ENCODE measurements around the gene S100A14.
A peak's percentile ranks its signal among the peaks of the same experiment; 100 is the strongest.
"Not testable (repeated sequence)": the region's sequence is repeated elsewhere in the genome, so short reads cannot be mapped to it uniquely, and the experiment has no call there.

Gene S100A14

DNA sequence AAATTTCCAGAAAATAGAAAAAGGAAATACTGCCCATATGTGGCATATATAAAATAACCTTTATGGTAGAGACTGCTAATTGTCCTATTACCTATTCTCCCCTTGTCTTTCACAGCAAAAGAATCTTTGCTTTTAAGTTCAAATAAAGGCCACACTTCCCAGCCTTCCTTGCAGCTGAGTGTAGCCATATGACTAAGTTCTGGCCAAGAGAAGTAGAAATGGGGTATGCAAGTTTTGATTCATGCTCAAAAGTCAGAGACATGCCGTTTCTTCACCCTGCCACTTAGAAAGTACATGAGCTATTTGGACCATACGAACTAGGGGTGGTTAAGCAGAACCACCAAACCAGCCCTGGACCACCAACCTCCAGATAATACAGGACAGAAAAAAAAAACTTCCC is 32.1 kb downstream of the S100A14 start:
- no peak for DNase-seq

DNA sequence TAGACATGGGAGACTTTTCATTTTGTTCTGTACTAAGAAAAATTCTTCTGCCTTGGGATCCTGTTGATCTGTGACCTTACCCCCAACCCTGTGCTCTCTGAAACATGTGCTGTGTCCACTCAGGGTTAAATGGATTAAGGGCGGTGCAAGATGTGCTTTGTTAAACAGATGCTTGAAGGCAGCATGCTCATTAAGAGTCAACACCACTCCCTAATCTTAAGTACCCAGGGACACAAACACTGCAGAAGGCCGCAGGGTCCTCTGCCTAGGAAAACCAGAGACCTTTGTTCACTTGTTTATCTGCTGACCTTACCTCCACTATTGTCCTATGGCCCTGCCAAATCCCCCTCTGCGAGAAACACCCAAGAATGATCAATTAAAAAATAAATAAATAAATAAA is 32.6 kb downstream of the S100A14 start:
- DNase-seq: not testable (repeated sequence)

DNA sequence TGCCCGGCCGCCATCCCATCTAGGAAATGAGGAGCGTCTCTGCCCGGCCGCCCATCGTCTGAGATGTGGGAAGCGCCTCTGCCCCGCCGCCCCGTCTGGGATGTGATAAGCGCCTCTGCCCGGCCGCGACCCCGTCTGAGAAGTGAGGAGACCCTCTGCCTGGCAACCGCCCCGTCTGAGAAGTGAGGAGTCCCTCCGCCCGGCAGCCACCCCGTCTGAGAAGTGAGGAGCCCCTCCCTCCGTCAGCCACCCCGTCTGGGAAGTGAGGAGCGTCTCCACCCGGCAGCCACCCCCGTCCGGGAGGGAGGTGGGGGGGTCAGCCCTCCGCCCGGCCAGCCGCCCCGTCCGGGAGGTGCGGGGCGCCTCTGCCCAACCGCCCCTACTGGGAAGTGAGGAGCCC is 33.3 kb downstream of the S100A14 start:
- DNase-seq: not testable (repeated sequence)

DNA sequence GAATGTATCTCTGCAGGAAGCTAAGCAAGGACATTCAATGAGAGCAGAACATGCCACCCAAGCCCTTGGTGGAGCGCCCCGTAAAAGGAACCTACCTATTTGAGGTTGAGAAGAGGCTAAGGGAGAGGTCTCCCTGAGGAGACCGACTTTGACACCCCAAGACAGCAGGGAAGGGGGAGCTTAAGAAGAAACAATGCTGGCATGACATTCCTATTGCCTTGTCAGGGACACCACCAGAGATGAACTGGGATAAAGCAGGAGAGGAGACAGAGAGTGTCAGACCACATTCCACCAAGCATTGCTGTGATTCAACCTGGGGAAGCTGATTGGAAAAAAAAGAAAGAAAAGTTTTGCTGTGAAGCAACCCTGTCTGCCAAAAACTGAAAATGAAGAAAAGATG is 37.2 kb downstream of the S100A14 start:
- DNase-seq: no peak

DNA sequence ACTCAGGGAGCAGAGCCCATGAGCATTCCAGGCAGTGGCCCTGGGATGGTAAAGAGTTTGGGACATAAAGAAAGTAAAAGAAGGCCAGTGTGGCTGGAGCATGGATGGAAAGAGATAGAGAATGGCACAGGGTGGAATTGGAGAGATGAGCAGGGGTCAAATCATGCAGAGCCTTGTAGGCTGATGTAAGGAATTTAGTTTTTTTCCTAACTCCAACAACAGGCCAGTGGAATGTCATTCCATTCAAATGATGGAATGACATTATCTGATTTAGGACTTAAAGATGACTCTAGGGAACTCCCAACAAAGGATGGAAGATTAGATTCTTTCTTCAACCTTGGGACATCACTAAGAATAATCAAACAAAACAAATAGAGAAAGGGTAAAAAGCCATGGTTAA is 37.6 kb downstream of the S100A14 start:
- no peak for DNase-seq

DNA sequence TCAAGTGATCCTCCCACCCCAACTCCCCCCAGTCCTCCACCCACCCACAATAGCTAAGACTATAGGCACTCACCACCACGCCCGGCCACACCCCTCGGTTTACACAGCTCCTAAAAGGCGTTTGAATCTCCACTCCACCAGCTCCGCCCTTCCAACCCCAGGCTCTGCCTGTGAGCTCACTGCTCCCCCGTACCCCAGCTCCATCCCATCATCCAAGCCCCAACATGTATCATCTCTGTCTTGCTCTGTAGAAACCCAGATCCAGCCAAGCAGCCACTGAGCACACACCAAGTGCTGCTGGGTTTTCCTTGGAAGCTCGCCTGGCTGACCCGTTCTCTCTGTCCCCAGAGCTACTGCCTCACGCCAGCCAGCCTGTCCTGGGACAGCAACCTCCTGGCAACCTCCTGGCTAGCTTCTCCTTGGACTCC is 38.5 kb downstream of the S100A14 start:
- DNase-seq: no peak

DNA sequence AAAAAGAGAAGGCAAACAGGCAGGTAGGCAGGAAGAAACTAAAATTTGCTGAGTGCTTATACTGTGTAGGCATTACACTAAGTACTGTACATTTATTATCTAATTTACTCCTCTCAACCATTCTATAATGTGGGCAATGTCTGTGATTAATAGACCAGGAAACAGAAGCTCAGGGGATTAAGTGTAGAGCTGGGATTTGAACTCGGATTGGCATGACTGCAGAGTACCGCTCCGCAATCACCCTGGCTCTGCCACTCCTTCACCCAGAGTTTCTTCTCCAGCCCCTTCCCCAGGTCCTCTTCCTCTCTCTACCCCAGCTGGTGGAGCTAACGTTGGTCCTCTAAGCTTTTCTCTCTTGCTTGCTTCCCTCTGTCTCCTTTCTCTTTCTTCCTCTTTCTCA is 39.0 kb downstream of the S100A14 start:
- no peak for DNase-seq

DNA sequence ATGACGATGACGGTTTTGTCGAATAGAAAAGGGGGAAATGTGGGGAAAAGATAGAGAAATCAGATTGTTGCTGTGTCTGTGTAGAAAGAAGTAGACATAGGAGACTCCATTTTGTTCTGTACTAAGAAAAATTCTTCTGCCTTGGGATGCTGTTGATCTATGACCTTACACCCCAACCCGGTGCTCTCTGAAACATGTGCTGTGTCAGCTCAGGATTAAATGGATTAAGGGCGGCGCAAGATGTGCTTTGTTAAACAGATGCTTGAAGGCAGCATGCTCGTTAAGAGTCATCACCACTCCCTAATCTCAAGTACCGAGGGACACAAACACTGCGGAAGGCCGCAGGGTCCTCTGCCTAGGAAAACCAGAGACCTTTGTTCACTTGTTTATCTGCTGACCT is 40.6 kb downstream of the S100A14 start:
- DNase-seq: not testable (repeated sequence)

DNA sequence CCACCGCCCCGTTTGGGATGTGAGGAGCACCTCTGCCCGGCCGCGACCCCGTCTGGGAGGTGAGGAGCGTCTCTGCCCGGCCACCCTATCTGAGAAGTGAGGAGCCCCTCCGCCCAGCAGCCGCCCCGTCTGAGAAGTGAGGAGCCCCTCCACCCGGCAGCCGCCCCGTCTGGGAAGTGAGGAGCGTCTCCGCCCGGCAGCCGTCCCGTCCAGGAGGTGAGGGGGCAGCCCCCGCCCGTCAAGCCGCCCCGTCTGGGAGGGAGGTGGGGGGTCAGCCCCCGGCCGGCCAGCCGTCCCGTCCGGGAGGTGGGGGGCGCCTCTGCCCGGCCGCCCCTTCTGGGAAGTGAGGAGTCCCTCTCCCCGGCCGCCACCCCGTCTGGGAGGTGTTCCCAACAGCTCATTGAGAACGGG is 41.0 kb downstream of the S100A14 start:
- not testable (repeated sequence) for DNase-seq

DNA sequence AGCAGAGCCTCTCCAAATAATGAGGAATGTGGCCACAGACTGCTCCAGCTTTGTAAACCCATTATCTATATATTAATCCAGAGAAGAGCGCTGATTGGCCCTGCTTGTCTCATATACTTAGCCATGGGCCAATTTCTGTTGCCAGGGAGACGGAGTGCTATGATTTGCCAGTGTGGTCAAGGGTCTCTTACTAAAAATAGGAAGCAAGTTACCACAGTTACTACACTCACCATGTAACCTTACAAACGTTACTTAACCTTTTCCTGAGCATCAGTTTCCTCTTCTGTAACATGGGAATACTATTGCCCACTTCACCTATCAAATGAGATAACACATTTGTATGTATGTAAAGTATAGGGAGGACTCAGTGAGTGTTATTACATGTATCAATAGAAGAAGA is 42.8 kb downstream of the S100A14 start:
- DNase-seq: no peak

DNA sequence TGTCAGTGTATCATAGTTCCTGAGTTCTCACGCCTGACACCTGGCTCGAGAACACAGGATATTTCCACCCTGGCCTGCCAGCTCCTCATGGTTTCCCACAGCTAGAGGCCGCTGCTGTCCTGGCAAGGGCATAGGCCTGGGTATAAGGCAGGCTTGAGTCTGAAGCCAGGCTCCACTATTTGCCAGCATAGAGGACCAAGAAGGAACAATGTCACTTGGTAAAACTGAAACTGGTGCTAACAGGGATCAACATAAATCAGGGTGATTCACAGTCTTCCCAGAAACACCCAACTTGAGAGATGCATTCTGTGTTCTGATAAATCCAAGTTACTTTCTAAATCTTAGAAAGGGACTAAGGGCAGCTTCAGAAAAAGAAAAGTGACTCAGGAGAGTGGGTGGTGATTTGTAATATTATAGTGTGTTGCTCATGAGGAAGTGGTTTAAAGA is 43.5 kb downstream of the S100A14 start:
- DNase-seq: peak; percentile 52

DNA sequence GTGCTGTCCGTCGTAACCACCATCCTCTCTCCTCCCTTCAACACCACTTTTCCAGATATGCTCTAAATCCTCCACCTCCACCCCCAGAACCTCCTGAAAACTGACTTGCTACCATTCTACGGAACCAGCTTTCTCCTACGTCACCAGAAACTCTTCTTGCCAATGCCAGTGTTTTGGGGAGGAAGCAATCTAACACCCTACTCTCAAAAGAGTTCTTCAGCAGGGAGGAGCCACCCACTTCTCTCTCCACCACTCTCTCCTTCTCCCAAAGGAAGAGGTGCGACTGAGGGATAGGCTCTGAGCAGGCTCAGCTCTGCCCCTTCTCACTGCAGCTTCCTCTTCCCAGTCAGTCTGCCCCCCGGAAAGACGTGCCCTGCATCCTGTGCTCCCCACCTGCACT is 44.4 kb downstream of the S100A14 start:
- DNase-seq: no peak

DNA sequence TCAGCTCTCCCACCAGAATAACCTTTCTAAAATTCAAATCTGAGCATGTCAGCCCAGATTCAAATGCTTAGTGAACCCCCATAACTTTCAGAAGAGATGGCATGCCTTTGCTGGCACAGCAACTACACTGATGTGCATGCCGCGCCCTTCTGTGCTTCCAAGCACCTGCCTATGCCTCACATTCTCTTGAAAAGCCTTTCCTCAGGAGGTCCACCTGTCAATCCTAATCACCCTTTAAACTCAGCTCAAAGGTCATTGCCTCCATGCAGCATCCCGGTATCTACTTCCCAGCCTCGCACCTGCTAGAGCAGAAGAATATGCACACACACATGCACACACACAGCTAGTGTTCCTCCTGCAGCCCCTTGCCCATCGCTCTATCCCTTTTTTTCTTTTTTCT is 45.3 kb downstream of the S100A14 start:
- no peak for DNase-seq

DNA sequence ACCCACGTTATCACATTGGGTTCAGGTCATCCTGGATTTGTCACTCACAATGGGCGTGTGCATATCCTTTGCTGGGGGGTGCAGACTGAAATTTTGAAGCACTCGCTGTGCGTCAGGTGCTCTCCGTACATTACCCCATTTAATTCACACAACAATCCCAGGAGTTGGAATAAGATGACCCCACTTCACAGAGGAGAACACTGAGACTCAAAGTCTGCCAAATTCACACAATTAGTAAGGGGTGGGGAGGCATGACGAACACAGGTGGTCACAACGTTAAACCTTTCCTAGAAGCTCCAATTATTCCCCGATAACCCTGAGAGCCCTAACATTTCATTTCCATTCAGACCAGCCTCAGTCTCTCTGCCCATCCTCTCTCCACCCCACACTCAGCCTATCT is 46.7 kb downstream of the S100A14 start:
- no peak for DNase-seq

DNA sequence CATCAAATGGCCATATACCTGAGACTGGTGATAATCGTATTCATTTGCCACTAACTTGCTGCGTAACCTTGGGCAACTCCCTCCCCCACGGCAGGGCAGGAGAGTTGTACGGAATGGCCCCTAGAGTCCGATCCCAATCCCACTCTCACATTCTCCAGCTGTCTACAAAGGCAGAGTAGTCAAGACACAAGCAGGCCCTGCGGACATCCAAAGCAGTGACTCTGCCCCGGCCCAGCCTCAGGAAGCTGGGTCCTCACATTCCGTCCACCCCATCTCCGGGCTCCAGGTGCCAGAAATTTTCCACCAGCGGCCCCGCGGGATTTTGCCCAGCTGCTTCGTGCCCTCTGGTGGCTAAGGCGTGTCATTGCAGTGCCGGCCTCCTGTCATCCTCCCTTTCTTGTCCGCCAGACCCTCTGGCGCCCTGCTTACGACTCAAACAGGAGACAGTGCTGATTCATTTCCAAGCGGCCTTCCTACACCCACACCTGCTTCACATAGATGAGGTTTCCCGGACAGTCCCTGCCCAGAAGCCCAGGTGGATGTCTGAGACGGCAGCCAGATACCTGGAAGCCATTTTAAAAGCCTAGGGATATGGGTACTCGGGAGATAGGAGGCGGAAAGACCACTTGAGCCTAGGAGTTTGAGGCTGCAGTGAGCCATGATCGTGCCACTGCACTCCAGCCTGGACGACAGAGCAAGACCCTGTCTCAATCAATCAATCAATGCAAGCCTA is 47.6 kb downstream of the S100A14 start:
- peak; percentile 76 for DNase-seq

DNA sequence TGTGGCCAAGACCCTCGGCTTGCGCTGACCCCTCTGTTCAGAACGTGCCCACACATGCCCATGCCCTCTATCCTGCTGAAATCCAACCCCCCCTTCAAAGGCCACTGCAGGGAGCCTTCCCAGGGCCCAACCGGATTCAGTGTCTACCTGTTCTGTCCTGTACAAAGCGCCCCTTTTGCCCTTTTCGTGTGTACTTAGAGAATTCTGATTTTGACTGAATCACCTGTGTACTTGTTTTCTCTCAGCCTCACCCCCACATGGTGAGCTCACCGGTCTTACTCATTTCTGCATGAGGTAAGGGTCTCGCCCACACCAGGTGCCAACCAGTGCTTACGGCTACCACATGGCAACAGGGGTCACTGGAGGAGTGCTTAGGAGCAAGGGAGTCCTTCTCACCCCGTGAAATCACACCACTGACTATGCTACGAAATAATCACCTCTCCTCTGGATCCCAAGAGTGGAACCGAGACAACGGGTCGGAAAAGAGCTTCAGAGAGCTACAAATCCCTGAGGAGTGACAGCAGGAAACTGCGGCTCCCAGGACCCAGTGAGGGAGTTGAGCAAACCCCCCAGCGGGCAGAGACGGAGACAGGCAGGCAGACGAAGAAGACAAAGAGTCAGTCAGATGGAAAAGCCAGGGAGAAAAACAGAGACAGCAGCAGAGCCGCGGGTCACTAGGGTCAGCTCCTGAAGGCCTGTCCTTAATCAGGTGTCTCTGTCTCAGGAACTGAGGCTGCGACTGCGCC is 48.3 kb downstream of the S100A14 start:
- peak; percentile 55 for DNase-seq

DNA sequence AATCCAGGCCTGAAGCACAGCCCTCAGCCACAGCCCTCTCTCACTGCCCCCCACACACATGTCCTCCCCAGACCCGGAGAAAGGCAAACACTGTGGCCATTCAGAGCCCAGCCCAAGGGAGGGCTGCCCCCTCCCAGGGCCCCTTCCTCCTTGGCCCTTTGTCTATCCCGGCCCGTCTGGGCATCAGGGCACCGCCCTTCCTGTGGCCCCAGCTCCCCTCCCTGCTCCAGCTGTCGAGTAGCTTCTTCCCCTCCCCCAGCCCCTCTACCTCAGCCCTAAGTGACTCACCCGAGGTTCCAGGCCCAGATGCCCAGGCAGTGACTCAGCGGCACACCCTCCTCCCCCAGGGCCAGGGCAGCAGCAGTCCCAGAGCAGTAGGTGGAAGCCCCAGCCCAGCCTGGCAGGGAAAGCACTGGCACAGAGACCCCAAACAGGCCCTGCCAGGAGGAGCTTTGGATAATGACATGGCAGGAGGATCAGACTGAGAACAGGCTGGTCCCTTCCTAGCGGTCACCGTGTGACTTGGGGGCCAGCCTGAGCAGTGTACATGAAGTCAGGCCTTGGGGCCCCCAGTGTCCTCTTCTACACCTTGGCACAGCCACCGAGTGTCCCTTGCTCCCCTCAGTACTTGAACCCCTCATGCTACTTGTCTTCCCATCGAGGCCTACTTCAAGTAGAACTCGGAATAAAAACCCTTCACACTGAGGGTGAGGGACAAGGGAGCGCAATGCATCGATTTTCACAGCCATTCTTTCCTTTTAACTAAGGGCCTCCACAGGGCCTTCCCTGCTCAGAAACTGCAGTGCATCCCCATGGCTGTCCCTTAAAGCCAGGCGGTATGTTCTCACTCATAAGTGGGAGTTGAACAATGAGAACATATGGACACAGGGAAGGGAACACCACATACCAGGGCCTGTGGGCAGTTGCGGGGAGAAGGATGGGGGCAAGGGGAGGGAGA is 49.4 kb downstream of the S100A14 start:
- peak; percentile 87 for DNase-seq

DNA sequence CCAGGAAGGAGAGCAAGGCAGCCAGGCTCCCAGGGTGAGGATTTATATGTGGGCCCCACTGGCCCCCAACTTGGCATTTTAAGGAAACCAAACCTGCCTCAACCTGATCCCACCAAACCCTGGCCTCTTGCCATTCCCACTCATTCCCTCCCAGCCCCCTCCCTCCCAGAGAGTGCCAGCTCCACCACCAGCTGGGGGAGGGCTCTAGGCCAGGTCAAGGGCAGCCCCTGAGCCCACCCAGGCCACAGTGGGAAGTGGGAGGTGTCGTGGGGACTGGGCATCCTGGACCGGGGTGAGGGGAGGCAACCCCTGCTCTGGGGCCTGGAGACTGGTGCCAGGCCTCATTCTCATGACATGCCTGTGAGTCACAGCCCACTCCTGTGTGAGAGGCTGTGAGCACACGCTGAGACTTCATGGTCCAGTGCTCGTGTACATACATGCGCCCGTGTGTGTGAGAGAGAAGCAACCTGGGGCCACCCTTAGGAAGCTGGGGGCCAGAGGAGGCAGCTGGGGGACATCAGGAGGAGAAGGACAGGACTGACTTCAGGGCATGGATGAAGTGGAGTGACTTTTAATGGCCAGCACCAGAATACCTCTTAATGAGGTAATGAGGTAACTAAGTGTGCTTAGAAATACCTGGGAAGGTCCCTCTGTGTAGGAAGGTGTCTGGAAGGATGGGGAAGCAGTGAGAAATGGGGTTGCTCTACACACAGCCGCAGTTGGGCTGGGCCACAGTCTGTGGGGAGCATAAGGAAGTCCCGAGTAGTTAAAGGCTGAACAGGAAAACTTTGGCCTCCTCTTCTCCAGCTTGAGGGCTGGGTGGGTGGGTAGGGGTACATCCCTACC is 50.4 kb downstream of the S100A14 start, which contains the start of gene S100A2:
S100A2 (minus strand) TSS at position 316 of the 846 bp plus-strand sequence. CDS start 1,967 bp downstream, outside the sequence.
- DNase-seq: peak; percentile 57
